K562 (cell line): Measurements from ENCODE around the gene SBNO1. TPM values are rescaled to one million over a fixed set of nuclear protein-coding genes. Genes with fewer than 3 reads are reported as not detected.
A peak's percentile ranks its signal among the peaks of the same experiment; 100 is the strongest.

Experiments used
- DACH1 ChIP-seq: fragments of 450-650 bp; IDR thresholded peaks from 2 replicates; pipeline ENCODE4 v1.6.1; 2018; ENCODE audit not compliant: partially characterized antibody
- E2F8 ChIP-seq: fragments of 450-650 bp; IDR thresholded peaks from 2 replicates; pipeline ENCODE4 v1.7.1; 2018; ENCODE audit warnings: mild to moderate bottlenecking, low read depth; ENCODE audit not compliant: partially characterized antibody
- FOXM1 ChIP-seq, 2 experiments: fragments of 450-650 bp in 1 of 2; sonication (generic) in 1 of 2; formaldehyde crosslinking in 1 of 2; IDR thresholded peaks; 2 replicates each; pipeline versions ENCODE4 v1.6.1 to v1.9.0; 2017 to 2022; ENCODE audit warnings: low read depth in 2 of 2, mild to moderate bottlenecking in 2 of 2, missing genetic modification reagents in 1 of 2, moderate library complexity in 1 of 2
- KLF16 ChIP-seq: IDR thresholded peaks from 2 replicates; pipeline ENCODE4 v1.6.1; 2016; ENCODE audit warnings: antibody characterized with exemption
- LCOR ChIP-seq: sonication (generic); formaldehyde crosslinking; IDR thresholded peaks from 2 replicates; pipeline ENCODE4 v1.8.0; 2022; ENCODE audit warnings: mild to moderate bottlenecking, missing genetic modification reagents
- MYC ChIP-seq, 2 experiments: fragments of 250-450 bp in 1 of 2; sonication (Bioruptor Pico) in 1 of 2; IDR thresholded peaks; 2 replicates each; pipeline versions ENCODE4 v1.5.1 to v1.6.1; 2012 to 2021; ENCODE audit warnings: low read depth in 2 of 2, borderline replicate concordance in 1 of 2, improper control_type of control experiment in 1 of 2, low read length in 1 of 2, mild to moderate bottlenecking in 1 of 2, moderate library complexity in 1 of 2
- NFIC ChIP-seq: fragments of 450-650 bp; IDR thresholded peaks from 2 replicates; pipeline ENCODE4 v1.6.1; 2017; ENCODE audit warnings: mild to moderate bottlenecking, inconsistent platforms
- PHF21A ChIP-seq: fragments of 450-650 bp; IDR thresholded peaks from 2 replicates; pipeline ENCODE4 v1.6.1; 2017; ENCODE audit warnings: low read depth, borderline replicate concordance
- RBM22 ChIP-seq: fragments of 200-400 bp; formaldehyde crosslinking; IDR thresholded peaks from 2 replicates; pipeline ENCODE4 v1.6.1; 2018; ENCODE audit warnings: low read length, low read depth; ENCODE audit not compliant: poor library complexity, severe bottlenecking
- SAFB ChIP-seq: fragments of 200-400 bp; formaldehyde crosslinking; IDR thresholded peaks from 2 replicates; pipeline ENCODE4 v1.6.1; 2017; ENCODE audit warnings: low read depth, low read length, borderline replicate concordance
- SETDB1 ChIP-seq: IDR thresholded peaks from one replicate; pipeline ENCODE4 v1.6.1; 2012; ENCODE audit warnings: low read length, control low read depth, inconsistent platforms
- TBL1XR1 ChIP-seq, 2 experiments: IDR thresholded peaks; 2 replicates each; pipeline ENCODE4 v1.6.1; 2012; ENCODE audit warnings: improper control_type of control experiment in 2 of 2, low read length in 2 of 2, mild to moderate bottlenecking in 1 of 2
- THAP12 ChIP-seq: fragments of 250-450 bp; sonication (Bioruptor Pico); IDR thresholded peaks from 2 replicates; pipeline ENCODE4 v1.9.0; 2021; ENCODE audit warnings: mild to moderate bottlenecking, inconsistent platforms
- ZBTB33 ChIP-seq: sonication (generic); formaldehyde crosslinking; IDR thresholded peaks from 2 replicates; pipeline ENCODE4 v1.8.1; 2023; ENCODE audit warnings: mild to moderate bottlenecking, missing genetic modification reagents
- ZFX ChIP-seq: sonication (generic); formaldehyde crosslinking; IDR thresholded peaks from 2 replicates; pipeline ENCODE4 v1.8.0; 2022; ENCODE audit warnings: mild to moderate bottlenecking, missing genetic modification reagents, moderate library complexity
- ZNF197 ChIP-seq: fragments of 200-800 bp; sonication (Bioruptor generic); IDR thresholded peaks from 2 replicates; pipeline ENCODE4 v1.6.1; 2016; ENCODE audit warnings: low read depth, missing genetic modification characterization, missing compliant biosample characterization
- ZNF398 ChIP-seq: fragments of 250-450 bp; sonication (Bioruptor Pico); IDR thresholded peaks from 2 replicates; pipeline ENCODE4 v1.8.0; 2021; ENCODE audit warnings: moderate library complexity, mild to moderate bottlenecking, inconsistent platforms
- polyA plus RNA-seq, 8 experiments: library from polyadenylated mRNA; depleted of rRNA in 4 of 8; stranded (reverse) in 5 of 8; unstranded in 3 of 8; fragments of >200 nt; fragmentation: Nextera tagmentation in 2 of 8; fragmentation: Illumina TruSeq in 1 of 8; extraction: Ambion mirVana in 2 of 8; extraction: Trizol in 1 of 8; gene quantifications; 2 replicates each; pipeline versions ENCODE4 v1.2.1 to v1.2.3, GENCODE V29; 2011 to 2014; ENCODE audit warnings: inconsistent platforms in 1 of 8, missing spikeins in 1 of 8
- total RNA-seq, 7 experiments: library from RNA; depleted of rRNA in 6 of 7; stranded (reverse); fragments of >200 nt in 6 of 7; fragmentation: Illumina TruSeq in 2 of 7; extraction: Trizol in 2 of 7; gene quantifications; 2 replicates each; pipeline versions ENCODE4 v1.2.1 to v1.2.3, GENCODE V29; 2011 to 2021; ENCODE audit warnings: low replicate concordance in 1 of 7

The SBNO1 gene
- total and polyA plus RNA-seq, 9 of the 15 experiments (the other 6 are each of a cell fraction or from before 2014, with no cell fraction given) = 14.9 to 77.1 (median 35.9) TPM

GRCh38 chr12:123388177-123388950 is 23.7 kb upstream of the SBNO1 start (continued):
- TF ChIP-seq TBL1XR1 (IDR thresholded peaks at IDR 0.05; ENCODE audit: low read length in 2 of 2) (peak; percentile 75 to 93; a peak in 3 of 4 replicates), ZBTB33 (CRISPR knock-in tag) (peak; percentile 38; the same call in 1 of the 2 replicates), ZNF398 (CRISPR knock-in tag) (no peak), SETDB1 (no peak), PHF21A (peak; percentile 67; the same call in 1 of the 2 replicates), MYC (IDR thresholded peaks at IDR 0.05; ENCODE audit: low read depth, low read length) (peak; percentile 28), MYC (CRISPR knock-in tag; IDR thresholded peaks at IDR 0.05; ENCODE audit: borderline replicate concordance, low read depth) (no peak), E2F8 (peak; percentile 34), THAP12 (no peak), FOXM1 (IDR thresholded peaks at IDR 0.05; ENCODE audit: low read depth) (peak; percentile 76), FOXM1 (CRISPR knock-in tag; IDR thresholded peaks at IDR 0.05; ENCODE audit: low read depth) (0 out of 2 replicates have a peak, but pooled peaks have one; percentile 36), KLF16 (peak; percentile 93), DACH1 (peak; percentile 14), NFIC (peak; percentile 94), ZNF197 (peak; percentile 72), ZFX (no peak; the same call in none of the 2 replicates), LCOR (CRISPR knock-in tag) (peak; percentile 49; the same call in 1 of the 2 replicates), SAFB (no peak), RBM22 (no peak)
